K562 (cell line): ENCODE results near the gene UQCRC1. TPM values are rescaled to one million over a fixed set of nuclear protein-coding genes. Genes with fewer than 3 reads are reported as not detected.

Experiments used
- DEAF1 ChIP-seq: fragments of 450-650 bp; formaldehyde crosslinking; IDR thresholded peaks from 2 replicates; pipeline ENCODE4 v1.4.0; 2020; ENCODE audit warnings: mild to moderate bottlenecking, moderate library complexity
- E2F5 ChIP-seq: sonication (generic); formaldehyde crosslinking; IDR thresholded peaks from 2 replicates; pipeline ENCODE4 v1.8.0; 2022; ENCODE audit warnings: mild to moderate bottlenecking, missing genetic modification reagents
- E2F8 ChIP-seq: fragments of 450-650 bp; IDR thresholded peaks from 2 replicates; pipeline ENCODE4 v1.7.1; 2018; ENCODE audit warnings: mild to moderate bottlenecking, low read depth; ENCODE audit not compliant: partially characterized antibody
- GTF2A2 ChIP-seq: IDR thresholded peaks from 2 replicates; pipeline ENCODE4 v1.6.1; 2016; ENCODE audit warnings: mild to moderate bottlenecking, missing genetic modification characterization, missing compliant biosample characterization
- HMG20A ChIP-seq: fragments of 450-650 bp; formaldehyde crosslinking; conservative IDR thresholded peaks from 2 replicates; pipeline ENCODE4 v1.4.0; 2020; ENCODE audit warnings: mild to moderate bottlenecking, mixed read lengths
- NBN ChIP-seq: fragments of 450-650 bp; IDR thresholded peaks from 2 replicates; pipeline ENCODE4 v1.6.1; 2016; ENCODE audit warnings: low read depth, mild to moderate bottlenecking
- NONO ChIP-seq, 2 experiments: fragments of 200-400 bp in 1 of 2; fragments of 450-650 bp in 1 of 2; formaldehyde crosslinking in 1 of 2; IDR thresholded peaks; 2 replicates each; pipeline ENCODE4 v1.6.1; 2017; ENCODE audit warnings: low read depth in 2 of 2, mild to moderate bottlenecking in 2 of 2, moderate library complexity in 2 of 2, low read length in 1 of 2
- SFPQ ChIP-seq: fragments of 200-400 bp; formaldehyde crosslinking; IDR thresholded peaks from 2 replicates; pipeline ENCODE4 v1.6.1; 2017; ENCODE audit warnings: mild to moderate bottlenecking, low read depth, low read length, moderate library complexity
- TEAD1 ChIP-seq, 2 experiments: fragments of 450-650 bp in 1 of 2; sonication (generic) in 1 of 2; formaldehyde crosslinking; IDR thresholded peaks; 2 replicates each; pipeline versions ENCODE4 v1.4.0 to v1.8.0; 2020 to 2022; ENCODE audit warnings: mild to moderate bottlenecking in 2 of 2, missing genetic modification reagents in 1 of 2
- TOE1 ChIP-seq, 2 experiments: fragments of 450-650 bp in 1 of 2; sonication (generic) in 1 of 2; formaldehyde crosslinking in 1 of 2; IDR thresholded peaks; 2 replicates each; pipeline versions ENCODE4 v1.7.1 to v1.8.0; 2016 to 2022; ENCODE audit warnings: borderline replicate concordance in 2 of 2, mild to moderate bottlenecking in 2 of 2, antibody characterized with exemption in 1 of 2, inconsistent platforms in 1 of 2, low read depth in 1 of 2, missing genetic modification reagents in 1 of 2, moderate library complexity in 1 of 2
- YY1 ChIP-seq, 3 experiments: IDR thresholded peaks; 2 replicates each; pipeline ENCODE4 v1.6.1; 2011; ENCODE audit warnings: low read length in 2 of 3, mild to moderate bottlenecking in 2 of 3, moderate library complexity in 2 of 3, borderline replicate concordance in 1 of 3, control low read depth in 1 of 3, low read depth in 1 of 3; ENCODE audit not compliant: insufficient read depth in 3 of 3, insufficient replicate concordance in 2 of 3, control insufficient read depth in 1 of 3, insufficient read length in 1 of 3; ENCODE audit errors: extremely low read depth in 1 of 3
- ZNF444 ChIP-seq: fragments of 250-450 bp; sonication (Bioruptor Pico); IDR thresholded peaks from 2 replicates; pipeline ENCODE4 v1.4.0; 2020; ENCODE audit warnings: mild to moderate bottlenecking, moderate library complexity
- ZNF512 ChIP-seq: IDR thresholded peaks from 2 replicates; pipeline ENCODE4 v1.6.1; 2016; ENCODE audit warnings: missing genetic modification characterization, missing compliant biosample characterization
- ZNF561 ChIP-seq: fragments of 450-650 bp; formaldehyde crosslinking; conservative IDR thresholded peaks from 2 replicates; pipeline ENCODE4 v1.4.0; 2020; ENCODE audit warnings: mild to moderate bottlenecking, moderate library complexity
- ZNF586 ChIP-seq: fragments of 450-650 bp; formaldehyde crosslinking; conservative IDR thresholded peaks from 2 replicates; pipeline ENCODE4 v1.4.0; 2020; ENCODE audit warnings: mild to moderate bottlenecking, moderate library complexity
- polyA plus RNA-seq, 8 experiments: library from polyadenylated mRNA; depleted of rRNA in 4 of 8; stranded (reverse) in 5 of 8; unstranded in 3 of 8; fragments of >200 nt; fragmentation: Nextera tagmentation in 2 of 8; fragmentation: Illumina TruSeq in 1 of 8; extraction: Ambion mirVana in 2 of 8; extraction: Trizol in 1 of 8; gene quantifications; 2 replicates each; pipeline versions ENCODE4 v1.2.1 to v1.2.3, GENCODE V29; 2011 to 2014; ENCODE audit warnings: inconsistent platforms in 1 of 8, missing spikeins in 1 of 8
- total RNA-seq, 7 experiments: library from RNA; depleted of rRNA in 6 of 7; stranded (reverse); fragments of >200 nt in 6 of 7; fragmentation: Illumina TruSeq in 2 of 7; extraction: Trizol in 2 of 7; gene quantifications; 2 replicates each; pipeline versions ENCODE4 v1.2.1 to v1.2.3, GENCODE V29; 2011 to 2021; ENCODE audit warnings: low replicate concordance in 1 of 7

Gene UQCRC1
- total and polyA plus RNA-seq, 9 of the 15 experiments (the other 6 are each of a cell fraction or from before 2014, with no cell fraction given): 125 to 424 (median 268) TPM

- no peak for TF ChIP-seq ZNF512
- peak; percentile 86; the same call in 1 of the 2 replicates for TF ChIP-seq TOE1 (IDR thresholded peaks at IDR 0.05; ENCODE audit: borderline replicate concordance)
- TF ChIP-seq TOE1 (CRISPR knock-in tag; IDR thresholded peaks at IDR 0.05; ENCODE audit: borderline replicate concordance, low read depth): no peak
- TF ChIP-seq TEAD1 (CRISPR knock-in tag; IDR thresholded peaks at IDR 0.05): peak in 1 of 2 experiments; percentile 75; a peak in 1 of 4 replicates
- no peak for TF ChIP-seq ZNF561
- peak; percentile 77 for TF ChIP-seq NBN
- TF ChIP-seq E2F8: peak; percentile 12
- no peak for TF ChIP-seq E2F5
- TF ChIP-seq SFPQ: no peak
- TF ChIP-seq NONO (IDR thresholded peaks at IDR 0.05; ENCODE audit: low read depth in 2 of 2, low read length in 1 of 2): 0 out of 4 replicates have a peak, but pooled peaks of 1 of the 2 experiments have one; percentile 8
- no peak for TF ChIP-seq GTF2A2 (tag)
- no peak for TF ChIP-seq DEAF1 (CRISPR knock-in tag)
- TF ChIP-seq ZNF586 (CRISPR knock-in tag): no peak
- TF ChIP-seq ZNF444 (CRISPR knock-in tag): no peak
- TF ChIP-seq YY1 (IDR thresholded peaks at IDR 0.05; ENCODE audit: borderline replicate concordance in 1 of 3, control insufficient read depth in 1 of 3, extremely low read depth in 1 of 3, insufficient read depth in 3 of 3, insufficient read length in 1 of 3, insufficient replicate concordance in 2 of 3, low read depth in 1 of 3, low read length in 2 of 3): peak in 2 of 3 experiments; percentile 39 to 43
- TF ChIP-seq HMG20A (CRISPR knock-in tag): no peak
These were observed 26.0 kb upstream of the UQCRC1 start, which contains the start of gene SLC26A6 (continued) for GRCh38 chr3:48635222-48636021.
